K562 (cell line): ENCODE data around the gene IFI6. TPM values are rescaled to one million over a fixed set of nuclear protein-coding genes. Genes with fewer than 3 reads are reported as not detected.

Experiments used
- ATAC-seq: fragments of 200-7000 bp; cut with Tn5 transposase; 3 replicates; pipeline ENCODE4 v1.9.1; 2020; ENCODE audit warnings: moderate library complexity
- BruUV-seq: library from RNA; stranded (reverse); fragments of 400-500 nt; replicated peaks from 2 replicates; lab custom pipeline; 2021; lab: Mats Ljungman, UMichigan
- CTCF ChIA-PET: fragments of 300-600 bp; formaldehyde crosslinking; extraction: SDS; loops from one replicate; lab custom pipeline; 2021; ENCODE audit warnings: low intra/inter-chr PET ratio; lab: Yijun Ruan, JAX
- POLR2A ChIA-PET: fragments of 300-600, 350-650 bp; sonication (Branson Sonifier 250); formaldehyde crosslinking; extraction: SDS; loops from one replicate; lab custom pipeline; 2021; ENCODE audit warnings: antibody characterized with exemption, inconsistent platforms; lab: Yijun Ruan, JAX
- DNase-seq, 4 experiments: peaks; one replicate each; pipeline versions ENCODE4 v3.0.0 to v3.0.0-alpha.2; 2011 to 2018; ENCODE audit warnings: low spot score in 3 of 4, mixed read lengths in 3 of 4; ENCODE audit errors: extremely low read depth in 1 of 4
- FAIRE-seq: peaks from 2 replicates; lab custom pipeline; 2011; peaks lifted over from hg19 to GRCh38; lab: Jason Lieb, UNC
- H2AFZ ChIP-seq: 2 replicates; pipeline ENCODE4 v1.6.0; 2011; ENCODE audit warnings: low read depth, low read length, control low read depth, inconsistent platforms
- H3K27ac ChIP-seq: fragments of 200-600 bp; 3 replicates; pipeline ENCODE4 v1.8.0; 2011; ENCODE audit warnings: low read depth, mild to moderate bottlenecking, control low read depth, inconsistent platforms, low read length, moderate library complexity, mixed read lengths; ENCODE audit errors: extremely low read depth
- H3K27me3 ChIP-seq, 2 experiments: fragments of 300-600 bp in 1 of 2; 2 replicates in 1 of 2; 3 replicates in 1 of 2; pipeline versions ENCODE4 v1.6.0 to v1.8.0; 2011; ENCODE audit warnings: inconsistent platforms in 2 of 2, low read length in 2 of 2, mild to moderate bottlenecking in 1 of 2, mixed read lengths in 1 of 2, moderate library complexity in 1 of 2; ENCODE audit not compliant: control insufficient read depth in 2 of 2, insufficient read depth in 2 of 2
- H3K36me3 ChIP-seq: fragments of 300-600 bp; 3 replicates; pipeline ENCODE4 v1.8.0; 2011; ENCODE audit warnings: mild to moderate bottlenecking, low read length, inconsistent platforms; ENCODE audit not compliant: control insufficient read depth, insufficient read depth
- H3K4me1 ChIP-seq, 2 experiments: fragments of 200-600 bp in 1 of 2; replicated peaks in 1 of 2; 2 replicates in 1 of 2; 3 replicates in 1 of 2; pipeline versions ENCODE4 v1.5.1 to v1.8.0; 2011; ENCODE audit warnings: inconsistent platforms in 2 of 2, low read length in 2 of 2, mild to moderate bottlenecking in 1 of 2, mixed read lengths in 1 of 2, moderate library complexity in 1 of 2; ENCODE audit not compliant: control insufficient read depth in 2 of 2, insufficient read depth in 2 of 2
- H3K4me2 ChIP-seq: 2 replicates; pipeline ENCODE4 v1.6.1; 2011; ENCODE audit warnings: low read length, control low read depth, inconsistent platforms, mixed read lengths; ENCODE audit not compliant: insufficient read depth
- H3K4me3 ChIP-seq: fragments of 200-600 bp; sonication (generic), shearing (Covaris generic); 2 replicates; pipeline ENCODE4 v1.5.1; 2016; ENCODE audit warnings: control low read depth, inconsistent platforms
- H3K79me2 ChIP-seq: fragments of 200-600 bp; 3 replicates; pipeline ENCODE4 v1.8.0; 2011; ENCODE audit warnings: low read length, inconsistent platforms; ENCODE audit not compliant: control insufficient read depth, insufficient read depth
- H3K9ac ChIP-seq, 2 experiments: 2 replicates each; pipeline versions ENCODE4 v1.6.0 to v1.6.1; 2011; ENCODE audit warnings: low read depth in 2 of 2, low read length in 2 of 2, control low read depth in 1 of 2, inconsistent platforms in 1 of 2, mild to moderate bottlenecking in 1 of 2, mixed read lengths in 1 of 2; ENCODE audit not compliant: insufficient read depth in 1 of 2
- H3K9me1 ChIP-seq: one replicate; pipeline ENCODE4 v1.6.0; 2011; ENCODE audit warnings: inconsistent platforms, mild to moderate bottlenecking, low read length, moderate library complexity; ENCODE audit not compliant: control insufficient read depth, insufficient read depth
- H3K9me3 ChIP-seq: replicated peaks from 2 replicates; pipeline ENCODE4 v1.5.1; 2011; ENCODE audit warnings: low read depth, low read length, inconsistent platforms; ENCODE audit not compliant: control insufficient read depth, insufficient read depth
- H4K20me1 ChIP-seq: replicated peaks from 2 replicates; pipeline ENCODE4 v1.6.1; 2011; ENCODE audit warnings: low read length, inconsistent platforms, mixed read lengths; ENCODE audit not compliant: control insufficient read depth, insufficient read depth
- CEBPB ChIP-seq: fragments of 450-650 bp; IDR thresholded peaks from 2 replicates; pipeline ENCODE4 v1.6.1; 2016; ENCODE audit warnings: missing genetic modification characterization, missing compliant biosample characterization
- FOXA1 ChIP-seq: fragments of 450-650 bp; IDR thresholded peaks from 2 replicates; pipeline ENCODE4 v1.6.1; 2016; ENCODE audit warnings: mild to moderate bottlenecking, borderline replicate concordance
- NBN ChIP-seq: fragments of 450-650 bp; IDR thresholded peaks from 2 replicates; pipeline ENCODE4 v1.6.1; 2016; ENCODE audit warnings: low read depth, mild to moderate bottlenecking
- WGBS: fragments of 100-300 bp; shearing (Covaris generic); methylation state at CpG from one replicate; pipeline ENCODE4 v1.1.6; 2016; ENCODE audit warnings: low coverage, mixed read lengths; ENCODE audit not compliant: insufficient coverage; ENCODE audit errors: missing lambda C conversion rate; 5-methylcytosine and 5-hydroxymethylcytosine counted together
- in situ Hi-C: fragments of 300-500 bp; cut with MboI; formaldehyde crosslinking; loops from 4 replicates; pipeline ENCODE4 v1.15.0; 2018; ENCODE audit warnings: inconsistent platforms, mixed read lengths
- intact Hi-C: fragments of 100-400 bp; cut with micrococcal nuclease; formaldehyde crosslinking; loops from 2 replicates; pipeline ENCODE4 v1.14.2; 2022
- polyA plus RNA-seq, 8 experiments: library from polyadenylated mRNA; depleted of rRNA in 4 of 8; stranded (reverse) in 5 of 8; unstranded in 3 of 8; fragments of >200 nt; fragmentation: Nextera tagmentation in 2 of 8; fragmentation: Illumina TruSeq in 1 of 8; extraction: Ambion mirVana in 2 of 8; extraction: Trizol in 1 of 8; gene quantifications; 2 replicates each; pipeline versions ENCODE4 v1.2.1 to v1.2.3, GENCODE V29; 2011 to 2014; ENCODE audit warnings: inconsistent platforms in 1 of 8, missing spikeins in 1 of 8
- total RNA-seq, 7 experiments: library from RNA; depleted of rRNA in 6 of 7; stranded (reverse); fragments of >200 nt in 6 of 7; fragmentation: Illumina TruSeq in 2 of 7; extraction: Trizol in 2 of 7; gene quantifications; 2 replicates each; pipeline versions ENCODE4 v1.2.1 to v1.2.3, GENCODE V29; 2011 to 2021; ENCODE audit warnings: low replicate concordance in 1 of 7
- TF ChIP-seq, protein P1 (sequence below), 3 experiments: IDR thresholded peaks in 2 of 3; conservative IDR thresholded peaks in 1 of 3; 2 replicates each; pipeline ENCODE4 v1.5.1; 2011 to 2012; ENCODE audit warnings: low read length in 3 of 3, mild to moderate bottlenecking in 3 of 3, control low read depth in 2 of 3, improper control_type of control experiment in 1 of 3, inconsistent platforms in 1 of 3, low read depth in 1 of 3, mixed read lengths in 1 of 3, moderate library complexity in 1 of 3; ENCODE audit not compliant: insufficient read depth in 2 of 3

The IFI6 gene
- total and polyA plus RNA-seq, 9 of the 15 experiments (the other 6 are each of a cell fraction or from before 2014, with no cell fraction given): 0.17 to 4.5 (median 2.2) TPM

DNA sequence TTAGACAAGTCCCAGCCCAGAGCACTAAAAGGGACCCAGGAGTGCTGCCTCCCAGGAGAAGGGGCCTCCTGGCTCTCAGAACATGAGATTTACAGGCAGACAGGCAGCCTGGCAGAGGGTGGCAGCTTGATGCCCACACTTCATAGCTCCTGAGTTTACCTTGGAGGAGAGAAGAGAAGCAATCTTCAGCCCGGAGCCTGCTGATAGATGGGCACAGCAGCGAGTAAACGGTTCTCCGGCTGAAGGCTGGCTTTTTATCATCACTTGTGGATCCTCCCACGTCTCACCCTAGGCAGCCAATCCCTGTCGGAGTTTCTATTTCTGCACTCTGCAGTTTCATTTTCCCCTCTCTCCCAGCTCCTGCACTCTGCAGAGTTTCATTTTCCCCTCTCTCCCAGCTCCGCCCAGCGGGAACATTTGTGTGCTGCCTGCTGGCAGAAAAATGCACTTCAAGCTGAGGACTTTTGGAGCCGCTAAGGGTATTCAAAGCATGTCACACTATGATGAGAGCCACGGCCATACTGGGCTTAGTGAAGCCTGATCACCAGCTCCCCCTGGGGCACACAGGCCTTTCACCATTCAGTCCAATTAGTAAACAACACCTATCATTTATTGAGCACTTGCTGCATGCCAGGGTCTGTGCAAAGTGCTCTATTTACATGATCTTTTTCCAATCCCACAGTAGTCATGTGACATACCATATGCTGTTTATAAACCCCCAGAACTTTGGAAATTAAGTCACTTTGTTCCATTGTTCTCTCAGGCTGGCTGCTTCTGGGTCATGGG is at the start of gene IFI6 (continued):
- peak; percentile 51; the same call in 1 of the 2 replicates for TF ChIP-seq NBN

DNA sequence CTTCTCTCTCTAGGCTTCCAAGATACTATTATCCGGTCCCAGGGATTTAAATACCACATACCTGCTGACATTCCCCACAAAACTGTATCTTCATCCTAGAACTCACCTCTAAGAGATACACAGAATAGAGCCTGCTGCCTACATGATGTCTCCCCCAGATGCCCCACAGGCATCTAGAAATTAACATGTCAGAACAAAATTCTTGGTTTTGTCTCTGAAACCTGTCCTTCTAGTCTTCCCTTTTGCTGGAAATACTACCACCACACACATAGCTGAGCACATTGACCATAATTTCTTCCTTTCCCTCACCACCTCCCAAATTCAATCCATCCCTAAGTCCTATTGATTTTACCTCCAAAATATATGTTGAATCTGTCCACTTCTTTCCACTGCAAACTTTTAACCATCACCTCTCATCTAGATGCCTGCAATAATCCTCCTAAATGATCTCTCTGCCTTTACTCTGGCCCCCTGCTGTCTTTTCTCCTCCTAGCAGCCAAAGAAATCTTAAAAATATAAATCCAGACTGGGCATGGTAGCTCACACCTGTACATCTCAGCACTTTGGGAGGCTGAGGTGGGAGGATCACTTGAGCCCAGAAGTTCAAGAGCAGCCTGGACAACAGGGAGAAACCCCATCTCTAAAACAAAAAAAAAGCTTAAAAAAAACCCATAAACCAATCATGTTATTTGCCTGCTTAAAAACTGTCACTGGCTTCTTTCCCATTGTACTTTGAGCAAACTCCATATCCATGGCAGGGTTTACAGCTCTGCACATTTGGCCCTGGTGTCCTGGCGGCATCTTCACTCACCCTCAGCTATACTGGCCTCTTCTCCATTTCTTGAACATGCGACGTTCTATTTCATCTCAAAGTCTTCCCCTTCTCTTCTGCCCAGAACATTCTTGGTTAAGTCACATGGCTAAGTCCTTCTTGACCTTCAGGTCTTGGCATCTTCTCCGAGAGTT is 47.6 kb upstream of the IFI6 start:
- no peaks in the 10 kb centered on the region for H4K20me1 ChIP-seq
- no peak overlapping the region for H3K27ac ChIP-seq
- H3K79me2 ChIP-seq: no peaks in the 10 kb centered on the region
- in situ Hi-C loops: no loop called here
- H3K9me3 ChIP-seq: peaks cover 2% of the 10 kb centered on the region; the same call in 1 of the 2 replicates
- FAIRE-seq (no peak), ATAC-seq (peak; percentile 75), DNase-seq (no peak)
- no TSS peak for BruUV-seq
- POLR2A ChIA-PET: interaction anchor here (0.7 to 1.2 kb wide), 3 partner anchors 12 to 159 kb away, joined by 3 read pairs; no protein-coding TSS in a partner anchor
- H3K4me2 ChIP-seq: no peak overlapping the region
- no peaks in the 10 kb centered on the region; a peak in 1 of 5 replicates for H3K27me3 ChIP-seq
- no peaks in the 10 kb centered on the region for H3K36me3 ChIP-seq
- H3K4me1 ChIP-seq: peaks cover under 1 to 3% of the 10 kb centered on the region in 2 experiments; a peak in 3 of 5 replicates
- intact Hi-C loops: no loop called here
- no peak overlapping the region for H2AFZ ChIP-seq
- CTCF ChIA-PET: no interaction called here
- no peak overlapping the region for H3K4me3 ChIP-seq
- TF ChIP-seq, protein P1, sequence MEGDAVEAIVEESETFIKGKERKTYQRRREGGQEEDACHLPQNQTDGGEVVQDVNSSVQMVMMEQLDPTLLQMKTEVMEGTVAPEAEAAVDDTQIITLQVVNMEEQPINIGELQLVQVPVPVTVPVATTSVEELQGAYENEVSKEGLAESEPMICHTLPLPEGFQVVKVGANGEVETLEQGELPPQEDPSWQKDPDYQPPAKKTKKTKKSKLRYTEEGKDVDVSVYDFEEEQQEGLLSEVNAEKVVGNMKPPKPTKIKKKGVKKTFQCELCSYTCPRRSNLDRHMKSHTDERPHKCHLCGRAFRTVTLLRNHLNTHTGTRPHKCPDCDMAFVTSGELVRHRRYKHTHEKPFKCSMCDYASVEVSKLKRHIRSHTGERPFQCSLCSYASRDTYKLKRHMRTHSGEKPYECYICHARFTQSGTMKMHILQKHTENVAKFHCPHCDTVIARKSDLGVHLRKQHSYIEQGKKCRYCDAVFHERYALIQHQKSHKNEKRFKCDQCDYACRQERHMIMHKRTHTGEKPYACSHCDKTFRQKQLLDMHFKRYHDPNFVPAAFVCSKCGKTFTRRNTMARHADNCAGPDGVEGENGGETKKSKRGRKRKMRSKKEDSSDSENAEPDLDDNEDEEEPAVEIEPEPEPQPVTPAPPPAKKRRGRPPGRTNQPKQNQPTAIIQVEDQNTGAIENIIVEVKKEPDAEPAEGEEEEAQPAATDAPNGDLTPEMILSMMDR (IDR thresholded peaks at IDR 0.05 in 2 of 3, conservative IDR thresholded peaks at IDR 0.05 in 1 of 3; ENCODE audit: insufficient read depth in 2 of 3, low read depth in 1 of 3, low read length in 3 of 3): peak; percentile 28 to 45 (median 44); a peak in 3 of 6 replicates
- TF ChIP-seq CEBPB (no peak), FOXA1 (no peak)
- no peak overlapping the region for H3K9ac ChIP-seq
- H3K9me1 ChIP-seq: no peaks in the 10 kb centered on the region
- WGBS: 6% methylated on average over 5 of the region's 5 CpGs
